HepG2 (cell line): ENCODE data around the gene APBB1. TPM values are rescaled to one million over a fixed set of nuclear protein-coding genes. Genes with fewer than 3 reads are reported as not detected.

Experiments used
- BCL6 ChIP-seq: IDR thresholded peaks from 2 replicates; pipeline ENCODE4 v1.6.1; 2016; ENCODE audit warnings: missing genetic modification reagents, missing compliant biosample characterization
- FOXA3 ChIP-seq: IDR thresholded peaks from 2 replicates; pipeline ENCODE4 v1.6.1; 2016; ENCODE audit warnings: missing genetic modification reagents, missing compliant biosample characterization
- FOXK2 ChIP-seq: fragments of 450-650 bp; IDR thresholded peaks from 2 replicates; pipeline ENCODE4 v1.6.1; 2016
- GLI4 ChIP-seq: sonication (generic); formaldehyde crosslinking; IDR thresholded peaks from 2 replicates; pipeline ENCODE4 v1.5.1; 2020; ENCODE audit warnings: missing genetic modification reagents, mild to moderate bottlenecking, moderate library complexity, borderline replicate concordance
- HNRNPK ChIP-seq: fragments of 200-400 bp; formaldehyde crosslinking; IDR thresholded peaks from 2 replicates; pipeline ENCODE4 v1.6.1; 2018; ENCODE audit warnings: low read length, low read depth, moderate library complexity, mild to moderate bottlenecking; ENCODE audit not compliant: poor library complexity, severe bottlenecking
- KLF16 ChIP-seq, 2 experiments: sonication (generic) in 1 of 2; formaldehyde crosslinking in 1 of 2; IDR thresholded peaks; 2 replicates each; pipeline versions ENCODE4 v1.6.1 to v1.8.0; 2016 to 2023; ENCODE audit warnings: missing genetic modification reagents in 2 of 2, missing compliant biosample characterization in 1 of 2
- SOX13 ChIP-seq, 3 experiments: fragments of 450-650 bp in 1 of 3; sonication (generic) in 1 of 3; formaldehyde crosslinking in 1 of 3; IDR thresholded peaks in 2 of 3; conservative IDR thresholded peaks in 1 of 3; 2 replicates each; pipeline versions ENCODE4 v1.5.0 to v1.6.1; 2016 to 2020; ENCODE audit warnings: antibody characterized with exemption in 1 of 3, mild to moderate bottlenecking in 1 of 3, missing compliant biosample characterization in 1 of 3, missing genetic modification reagents in 1 of 3, moderate library complexity in 1 of 3
- SOX5 ChIP-seq: IDR thresholded peaks from 2 replicates; pipeline ENCODE4 v1.6.1; 2016; ENCODE audit warnings: borderline replicate concordance
- ZNF674 ChIP-seq: sonication (generic); formaldehyde crosslinking; IDR thresholded peaks from 2 replicates; pipeline ENCODE4 v1.5.0; 2020; ENCODE audit warnings: low read depth, mild to moderate bottlenecking, missing genetic modification reagents
- ZSCAN9 ChIP-seq: IDR thresholded peaks from 2 replicates; pipeline ENCODE4 v1.6.1; 2016; ENCODE audit warnings: borderline replicate concordance
- polyA plus RNA-seq, 8 experiments: library from polyadenylated mRNA; depleted of rRNA in 3 of 8; stranded (reverse) in 7 of 8; unstranded in 1 of 8; fragments of >200 nt; fragmentation: Illumina TruSeq in 4 of 8; extraction: Trizol in 4 of 8; gene quantifications; 2 replicates each; pipeline versions ENCODE4 v1.2.1 to v1.2.3, GENCODE V29; 2011 to 2016; ENCODE audit warnings: low read depth in 4 of 8, missing spikeins in 1 of 8, mixed read lengths in 1 of 8; ENCODE audit not compliant: insufficient read depth in 1 of 8
- total RNA-seq, 5 experiments: library from RNA; depleted of rRNA; stranded (reverse); fragments of >200 nt; fragmentation: Illumina TruSeq; extraction: Trizol; gene quantifications; 2 replicates each; pipeline ENCODE4 v1.2.3, GENCODE V29; 2016; ENCODE audit warnings: low read depth in 1 of 5
- TF ChIP-seq, protein P1 (sequence below): sonication (generic); formaldehyde crosslinking; IDR thresholded peaks from 2 replicates; pipeline ENCODE4 v1.5.0; 2020; ENCODE audit warnings: mild to moderate bottlenecking, missing genetic modification reagents

APBB1 gene
- total and polyA plus RNA-seq, 2 of the 13 experiments (the other 11 are each of a cell fraction or from before 2014, with no cell fraction given): 1.7 to 3.5 TPM

DNA sequence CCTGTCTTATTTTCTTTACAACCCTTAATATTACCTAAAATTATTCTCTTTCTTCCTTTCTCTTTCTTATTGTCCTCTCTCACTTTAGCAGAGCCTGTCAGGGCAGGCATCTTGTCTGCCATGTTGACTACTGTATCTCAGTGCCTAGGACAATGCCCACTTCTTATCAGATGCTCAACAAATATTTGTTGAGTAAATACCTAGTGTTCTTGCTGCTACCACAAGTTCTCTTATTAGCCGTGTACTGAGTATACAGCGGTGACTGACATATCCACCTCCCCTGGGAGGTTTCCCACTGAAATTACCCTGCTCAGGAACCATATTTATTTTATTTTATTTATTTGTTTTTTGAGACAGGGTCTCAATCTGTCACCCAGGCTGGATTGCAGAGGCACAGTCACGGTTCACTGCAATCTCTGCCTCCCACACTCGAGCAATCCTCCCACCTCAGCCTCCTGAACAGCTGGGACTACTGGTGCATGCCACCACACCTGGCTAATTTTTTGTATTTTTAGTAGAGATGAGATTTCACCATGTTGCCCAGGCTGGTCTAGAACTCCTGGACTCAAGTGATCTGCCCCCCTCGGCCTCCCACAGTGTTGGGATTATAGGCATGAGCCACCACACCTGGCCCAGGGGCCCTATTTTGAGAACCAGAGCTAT lies 15.2 kb upstream of the APBB1 start (continued):
- TF ChIP-seq, protein P1, sequence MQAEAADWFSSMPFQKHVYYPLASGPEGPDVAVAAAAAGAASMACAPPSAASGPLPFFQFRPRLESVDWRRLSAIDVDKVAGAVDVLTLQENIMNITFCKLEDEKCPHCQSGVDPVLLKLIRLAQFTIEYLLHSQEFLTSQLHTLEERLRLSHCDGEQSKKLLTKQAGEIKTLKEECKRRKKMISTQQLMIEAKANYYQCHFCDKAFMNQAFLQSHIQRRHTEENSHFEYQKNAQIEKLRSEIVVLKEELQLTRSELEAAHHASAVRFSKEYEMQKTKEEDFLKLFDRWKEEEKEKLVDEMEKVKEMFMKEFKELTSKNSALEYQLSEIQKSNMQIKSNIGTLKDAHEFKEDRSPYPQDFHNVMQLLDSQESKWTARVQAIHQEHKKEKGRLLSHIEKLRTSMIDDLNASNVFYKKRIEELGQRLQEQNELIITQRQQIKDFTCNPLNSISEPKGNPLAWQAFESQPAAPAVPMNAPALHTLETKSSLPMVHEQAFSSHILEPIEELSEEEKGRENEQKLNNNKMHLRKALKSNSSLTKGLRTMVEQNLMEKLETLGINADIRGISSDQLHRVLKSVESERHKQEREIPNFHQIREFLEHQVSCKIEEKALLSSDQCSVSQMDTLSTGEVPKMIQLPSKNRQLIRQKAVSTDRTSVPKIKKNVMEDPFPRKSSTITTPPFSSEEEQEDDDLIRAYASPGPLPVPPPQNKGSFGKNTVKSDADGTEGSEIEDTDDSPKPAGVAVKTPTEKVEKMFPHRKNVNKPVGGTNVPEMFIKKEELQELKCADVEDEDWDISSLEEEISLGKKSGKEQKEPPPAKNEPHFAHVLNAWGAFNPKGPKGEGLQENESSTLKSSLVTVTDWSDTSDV: no peak
- no peak for TF ChIP-seq ZSCAN9
- TF ChIP-seq ZNF674 (CRISPR knock-in tag): no peak
- no peak for TF ChIP-seq GLI4 (CRISPR knock-in tag)
- no peak for TF ChIP-seq SOX13 (IDR thresholded peaks at IDR 0.05)
- peak in 1 of 2 experiments; percentile 83; a peak in 1 of 4 replicates for TF ChIP-seq SOX13 (CRISPR knock-in tag; conservative IDR thresholded peaks at IDR 0.05 in 1 of 2, IDR thresholded peaks at IDR 0.05 in 1 of 2)
- TF ChIP-seq FOXA3 (CRISPR knock-in tag): peak; percentile 68; the same call in 1 of the 2 replicates
- TF ChIP-seq KLF16 (CRISPR knock-in tag; IDR thresholded peaks at IDR 0.05): no peak
- TF ChIP-seq HNRNPK: no peak
- 0 out of 2 replicates have a peak, but pooled peaks have one; percentile 12 for TF ChIP-seq BCL6 (CRISPR knock-in tag)
- no peak for TF ChIP-seq FOXK2
- TF ChIP-seq SOX5 (CRISPR knock-in tag): peak; percentile 36; the same call in 1 of the 2 replicates
- TF ChIP-seq, all 625 proteins: peak for 7
